H1 (cell line): Measurements from ENCODE around the gene L3MBTL1. TPM values are rescaled to one million over a fixed set of nuclear protein-coding genes. Genes with fewer than 3 reads are reported as not detected.

Source experiments
- CTCF ChIA-PET: fragments of 300-600 bp; sonication (Branson Sonifier 250); formaldehyde crosslinking; loops from one replicate; lab custom pipeline; 2021; ENCODE audit not compliant: partially characterized antibody; lab: Charles Lee
- POLR2A ChIA-PET: fragments of 300-600 bp; sonication (Branson Sonifier 250); formaldehyde crosslinking; loops from one replicate; lab custom pipeline; 2021; ENCODE audit warnings: inconsistent platforms; ENCODE audit not compliant: partially characterized antibody; lab: Charles Lee
- DNase-seq, 2 experiments: peaks; one replicate each; pipeline versions ENCODE4 v3.0.0 to v3.0.0-alpha.2; 2010 to 2022; ENCODE audit warnings: low spot score in 2 of 2, low read depth in 1 of 2, mixed read lengths in 1 of 2
- FAIRE-seq: peaks from 2 replicates; lab custom pipeline; 2011; peaks lifted over from hg19 to GRCh38; lab: Jason Lieb, UNC
- H2AFZ ChIP-seq: 2 replicates; pipeline ENCODE4 v1.8.1; 2012; ENCODE audit warnings: low read length, inconsistent platforms
- H2AK5ac ChIP-seq: 2 replicates; pipeline ENCODE4 v1.6.1; 2013; ENCODE audit warnings: low read depth, low read length
- H2BK120ac ChIP-seq: replicated peaks from 2 replicates; pipeline ENCODE3; 2013; ENCODE audit warnings: low read depth, low read length, inconsistent platforms
- H2BK12ac ChIP-seq: 2 replicates; pipeline ENCODE4 v1.6.1; 2013; ENCODE audit warnings: low read depth, low read length
- H2BK15ac ChIP-seq: 2 replicates; pipeline ENCODE4 v1.6.1; 2013; ENCODE audit warnings: low read length
- H2BK20ac ChIP-seq: 2 replicates; pipeline ENCODE4 v1.6.1; 2013; ENCODE audit warnings: low read length
- H2BK5ac ChIP-seq: 2 replicates; pipeline ENCODE4 v1.6.1; 2013; ENCODE audit warnings: low read depth, low read length
- H3K14ac ChIP-seq: 2 replicates; pipeline ENCODE4 v1.6.1; 2013; ENCODE audit warnings: inconsistent platforms; ENCODE audit not compliant: insufficient read length
- H3K18ac ChIP-seq: 2 replicates; pipeline ENCODE4 v1.6.1; 2013; ENCODE audit warnings: low read length; ENCODE audit errors: extremely low read depth
- H3K23ac ChIP-seq: 2 replicates; pipeline ENCODE4 v1.6.1; 2013; ENCODE audit warnings: inconsistent platforms; ENCODE audit not compliant: insufficient read length
- H3K23me2 ChIP-seq: 2 replicates; pipeline ENCODE4 v1.6.1; 2013; ENCODE audit warnings: low read depth, low read length
- H3K27ac ChIP-seq: 2 replicates; pipeline ENCODE4 v1.6.1; 2011; ENCODE audit warnings: low read depth, low read length, inconsistent platforms
- H3K27me3 ChIP-seq, 4 experiments: replicated peaks in 1 of 4; 1 replicate in 1 of 4; 2 replicates in 3 of 4; pipeline versions ENCODE4 v1.6.1 to v1.8.1; 2011 to 2013; ENCODE audit warnings: low read length in 3 of 4, mild to moderate bottlenecking in 3 of 4, inconsistent platforms in 2 of 4, mixed read lengths in 2 of 4, moderate library complexity in 1 of 4; ENCODE audit not compliant: control insufficient read depth in 3 of 4, insufficient read depth in 3 of 4; ENCODE audit errors: extremely low read depth in 1 of 4
- H3K36me3 ChIP-seq, 4 experiments: 2 replicates each; pipeline versions ENCODE4 v1.6.1 to v1.8.1; 2011 to 2013; ENCODE audit warnings: mild to moderate bottlenecking in 4 of 4, low read length in 3 of 4, moderate library complexity in 2 of 4, control low read depth in 1 of 4, inconsistent platforms in 1 of 4; ENCODE audit not compliant: insufficient read depth in 4 of 4, control insufficient read depth in 2 of 4
- H3K4ac ChIP-seq: replicated peaks from 2 replicates; pipeline ENCODE3; 2013; ENCODE audit warnings: low read length, low read depth, mixed read lengths, inconsistent platforms; ENCODE audit not compliant: insufficient read length
- H3K4me1 ChIP-seq, 4 experiments: replicated peaks in 1 of 4; 1 replicate in 1 of 4; 2 replicates in 3 of 4; pipeline versions ENCODE4 v1.6.1 to v1.8.1; 2011 to 2013; ENCODE audit warnings: low read length in 3 of 4, inconsistent platforms in 2 of 4, mixed read lengths in 1 of 4; ENCODE audit not compliant: insufficient read depth in 4 of 4, control insufficient read depth in 3 of 4
- H3K4me2 ChIP-seq, 2 experiments: 2 replicates each; pipeline versions ENCODE4 v1.6.1 to v1.8.1; 2011 to 2013; ENCODE audit warnings: low read depth in 2 of 2, low read length in 2 of 2, control low read depth in 1 of 2, inconsistent platforms in 1 of 2, mild to moderate bottlenecking in 1 of 2; ENCODE audit not compliant: insufficient read depth in 1 of 2
- H3K4me3 ChIP-seq, 4 experiments: fragments of 200-600, 300-600 bp in 1 of 4; sonication (generic), shearing (Covaris generic), sonication (Bioruptor Twin) in 1 of 4; 2 replicates each; pipeline versions ENCODE4 v1.5.1 to v1.8.1; 2011 to 2016; ENCODE audit warnings: low read length in 4 of 4, low read depth in 3 of 4, control low read depth in 2 of 4, inconsistent platforms in 2 of 4, mild to moderate bottlenecking in 2 of 4, mixed read lengths in 1 of 4, moderate library complexity in 1 of 4; ENCODE audit not compliant: insufficient read depth in 2 of 4; ENCODE audit errors: extremely low read depth in 1 of 4
- H3K56ac ChIP-seq: replicated peaks from 2 replicates; pipeline ENCODE3; 2013; ENCODE audit warnings: low read depth, mild to moderate bottlenecking, mixed read lengths, low read length, inconsistent platforms; ENCODE audit not compliant: insufficient read length
- H3K79me1 ChIP-seq: 2 replicates; pipeline ENCODE4 v1.6.1; 2013; ENCODE audit warnings: low read depth, low read length, control low read depth
- H3K79me2 ChIP-seq, 2 experiments: 2 replicates each; pipeline versions ENCODE4 v1.6.1 to v1.8.1; 2012 to 2013; ENCODE audit warnings: low read length in 2 of 2, mild to moderate bottlenecking in 2 of 2, inconsistent platforms in 1 of 2; ENCODE audit not compliant: insufficient read depth in 2 of 2, control insufficient read depth in 1 of 2
- H3K9ac ChIP-seq, 4 experiments: replicated peaks in 1 of 4; 1 replicate in 1 of 4; 2 replicates in 3 of 4; pipeline versions ENCODE4 v1.6.1 to v1.8.1; 2011 to 2013; ENCODE audit warnings: low read depth in 3 of 4, low read length in 3 of 4, control low read depth in 2 of 4, mild to moderate bottlenecking in 2 of 4, moderate library complexity in 2 of 4, inconsistent platforms in 1 of 4; ENCODE audit errors: extremely low read depth in 1 of 4
- H3K9me3 ChIP-seq, 2 experiments: 2 replicates each; pipeline versions ENCODE4 v1.6.1 to v1.8.1; 2012 to 2013; ENCODE audit warnings: mild to moderate bottlenecking in 2 of 2, moderate library complexity in 2 of 2, control low read depth in 1 of 2, inconsistent platforms in 1 of 2, low read depth in 1 of 2, low read length in 1 of 2, mixed read lengths in 1 of 2; ENCODE audit not compliant: insufficient read depth in 2 of 2
- H4K20me1 ChIP-seq, 2 experiments: replicated peaks in 1 of 2; 2 replicates each; pipeline versions ENCODE3 to v1.8.1; 2011 to 2013; ENCODE audit warnings: inconsistent platforms in 2 of 2, low read length in 2 of 2, mild to moderate bottlenecking in 1 of 2; ENCODE audit not compliant: insufficient read depth in 2 of 2, control insufficient read depth in 1 of 2
- H4K5ac ChIP-seq: 2 replicates; pipeline ENCODE4 v1.6.1; 2013; ENCODE audit warnings: low read length, low read depth, mixed read lengths, inconsistent platforms; ENCODE audit not compliant: insufficient read length
- H4K8ac ChIP-seq: 2 replicates; pipeline ENCODE4 v1.8.0; 2013; ENCODE audit warnings: mild to moderate bottlenecking, moderate library complexity, low read length, inconsistent platforms; ENCODE audit not compliant: insufficient read depth; ENCODE audit errors: extremely low read depth
- H4K91ac ChIP-seq: replicated peaks from 2 replicates; pipeline ENCODE3; 2013; ENCODE audit warnings: low read length, mixed read lengths, inconsistent platforms; ENCODE audit not compliant: insufficient read length
- CEBPB ChIP-seq: IDR thresholded peaks from 2 replicates; pipeline ENCODE4 v1.6.1; 2012; ENCODE audit warnings: low read depth, low read length
- CHD1 ChIP-seq: IDR thresholded peaks from 2 replicates; pipeline ENCODE4 v1.6.1; 2012; ENCODE audit warnings: low read depth, low read length, improper control_type of control experiment
- KDM4A ChIP-seq: IDR thresholded peaks from one replicate; pipeline ENCODE4 v1.7.1; 2012; ENCODE audit warnings: low read depth, mild to moderate bottlenecking, moderate library complexity, low read length, inconsistent platforms; ENCODE audit not compliant: severe bottlenecking
- PHF8 ChIP-seq: fragments of 200-600 bp; sonication (generic); conservative IDR thresholded peaks from 2 replicates; pipeline ENCODE4 v1.7.1; 2012; ENCODE audit warnings: low read depth, mild to moderate bottlenecking, inconsistent platforms, low read length, moderate library complexity
- RNF2 ChIP-seq: fragments of 200-900, 300-1000 bp; sonication (generic); IDR thresholded peaks from 2 replicates; pipeline ENCODE4 v1.7.1; 2016; ENCODE audit warnings: borderline replicate concordance, low read depth, mild to moderate bottlenecking, antibody characterized with exemption, low read length; ENCODE audit not compliant: poor library complexity, severe bottlenecking; ENCODE audit errors: missing control alignments
- SIN3A ChIP-seq, 2 experiments: IDR thresholded peaks in 1 of 2; conservative IDR thresholded peaks in 1 of 2; 2 replicates each; pipeline ENCODE4 v1.6.1; 2011 to 2012; ENCODE audit warnings: low read length in 2 of 2, improper control_type of control experiment in 1 of 2, low read depth in 1 of 2, mild to moderate bottlenecking in 1 of 2
- SP2 ChIP-seq: IDR thresholded peaks from 2 replicates; pipeline ENCODE4 v1.6.1; 2012; ENCODE audit warnings: mild to moderate bottlenecking, low read length, inconsistent platforms
- TAF1 ChIP-seq: IDR thresholded peaks from 2 replicates; pipeline ENCODE4 v1.6.1; 2011; ENCODE audit warnings: mild to moderate bottlenecking, low read depth, low read length
- WGBS, 2 experiments: shearing (Covaris generic) in 1 of 2; methylation state at CpG; one replicate each; pipeline versions ENCODE4 v1.1.6 to v1.1.7; 2013 to 2015; ENCODE audit warnings: low lambda C conversion rate in 2 of 2, mixed read lengths in 2 of 2, inconsistent platforms in 1 of 2, low coverage in 1 of 2, missing lambda C conversion rate in 1 of 2; ENCODE audit not compliant: insufficient replicate concordance in 2 of 2, insufficient coverage in 1 of 2, insufficient read length in 1 of 2; ENCODE audit errors: extremely low coverage in 1 of 2, missing lambda C conversion rate in 1 of 2; 5-methylcytosine and 5-hydroxymethylcytosine counted together
- polyA plus RNA-seq, 7 experiments: library from polyadenylated mRNA; depleted of rRNA in 3 of 7; stranded (reverse) in 5 of 7; unstranded in 2 of 7; fragments of >200 nt in 5 of 7; fragments of 200-250 nt in 2 of 7; gene quantifications; 1 replicate in 5 of 7; 2 replicates in 1 of 7; 4 replicates in 1 of 7; pipeline versions ENCODE4 v1.2.1 to v1.2.3, GENCODE V29; 2011 to 2013; ENCODE audit warnings: missing spikeins in 2 of 7, mixed read lengths in 2 of 7
- total RNA-seq: library from RNA; stranded (reverse); fragmentation: NEBNext Ultra II Directional; extraction: Animal tissue kit (Norgen Biotek cat#: 25700); gene quantifications from 2 replicates; pipeline ENCODE4 v1.2.1, GENCODE V29; 2021
- TF ChIP-seq, protein P1 (sequence below), 3 experiments: IDR thresholded peaks; 1 replicate in 2 of 3; 2 replicates in 1 of 3; pipeline versions ENCODE4 v1.5.1 to v1.6.1; 2011; ENCODE audit warnings: low read length in 3 of 3, mild to moderate bottlenecking in 3 of 3, inconsistent platforms in 2 of 3, low read depth in 1 of 3, moderate library complexity in 1 of 3; ENCODE audit not compliant: insufficient read depth in 1 of 3; ENCODE audit errors: control extremely low read depth in 1 of 3

L3MBTL1 gene
- total and polyA plus RNA-seq, 2 of the 8 experiments (the other 6 are each of a cell fraction or from before 2014, with no cell fraction given), result 11.9 to 17.0 TPM

DNA sequence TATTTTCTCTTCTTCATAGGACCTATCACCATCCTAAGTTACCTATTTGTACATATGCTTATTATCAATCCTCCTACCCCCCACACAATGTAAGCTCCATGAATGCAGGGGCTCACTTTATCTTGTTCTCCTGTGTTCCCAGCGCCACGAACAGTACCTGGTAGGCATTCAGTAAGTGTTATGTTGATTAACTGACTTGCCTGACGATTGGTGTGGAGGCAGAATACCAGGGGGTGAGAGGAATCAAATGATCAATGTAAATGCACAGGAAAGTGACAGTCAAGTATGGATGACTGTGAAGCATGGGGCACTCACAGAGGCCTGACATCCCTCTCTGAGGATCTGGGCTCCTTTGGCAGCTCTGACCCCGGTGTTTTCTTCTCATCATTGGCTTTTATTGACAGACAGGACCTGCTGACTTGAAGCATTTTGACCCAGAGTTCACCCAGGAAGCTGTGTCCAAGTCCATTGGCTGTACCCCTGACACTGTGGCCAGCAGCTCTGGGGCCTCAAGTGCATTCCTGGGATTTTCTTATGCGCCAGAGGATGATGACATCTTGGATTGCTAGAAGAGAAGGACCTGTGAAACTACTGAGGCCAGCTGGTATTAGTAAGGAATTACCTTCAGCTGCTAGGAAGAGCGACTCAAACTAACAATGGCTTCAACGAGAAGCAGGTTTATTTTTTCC is 77.1 kb downstream of the L3MBTL1 start:
- CTCF ChIA-PET, result interaction anchor here (0.7 to 2.4 kb wide), 7 partner anchors 8 to 135 kb away, joined by 3 to 12 read pairs (median 4); no protein-coding TSS in a partner anchor
- TF ChIP-seq, protein P1, sequence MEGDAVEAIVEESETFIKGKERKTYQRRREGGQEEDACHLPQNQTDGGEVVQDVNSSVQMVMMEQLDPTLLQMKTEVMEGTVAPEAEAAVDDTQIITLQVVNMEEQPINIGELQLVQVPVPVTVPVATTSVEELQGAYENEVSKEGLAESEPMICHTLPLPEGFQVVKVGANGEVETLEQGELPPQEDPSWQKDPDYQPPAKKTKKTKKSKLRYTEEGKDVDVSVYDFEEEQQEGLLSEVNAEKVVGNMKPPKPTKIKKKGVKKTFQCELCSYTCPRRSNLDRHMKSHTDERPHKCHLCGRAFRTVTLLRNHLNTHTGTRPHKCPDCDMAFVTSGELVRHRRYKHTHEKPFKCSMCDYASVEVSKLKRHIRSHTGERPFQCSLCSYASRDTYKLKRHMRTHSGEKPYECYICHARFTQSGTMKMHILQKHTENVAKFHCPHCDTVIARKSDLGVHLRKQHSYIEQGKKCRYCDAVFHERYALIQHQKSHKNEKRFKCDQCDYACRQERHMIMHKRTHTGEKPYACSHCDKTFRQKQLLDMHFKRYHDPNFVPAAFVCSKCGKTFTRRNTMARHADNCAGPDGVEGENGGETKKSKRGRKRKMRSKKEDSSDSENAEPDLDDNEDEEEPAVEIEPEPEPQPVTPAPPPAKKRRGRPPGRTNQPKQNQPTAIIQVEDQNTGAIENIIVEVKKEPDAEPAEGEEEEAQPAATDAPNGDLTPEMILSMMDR (IDR thresholded peaks at IDR 0.05; ENCODE audit: control extremely low read depth in 1 of 3, insufficient read depth in 1 of 3, low read depth in 1 of 3, low read length in 3 of 3), result no peak
- TF ChIP-seq SIN3A (conservative IDR thresholded peaks at IDR 0.05 in 1 of 2, IDR thresholded peaks at IDR 0.05 in 1 of 2; ENCODE audit: low read depth in 1 of 2, low read length in 2 of 2) (no peak), RNF2 (no peak), TAF1 (no peak), CHD1 (no peak), PHF8 (no peak), CEBPB (no peak), KDM4A (no peak), SP2 (no peak)

More for the DNA sequence above, 77.1 kb downstream of the L3MBTL1 start:
- Histone ChIP-seq H3K4ac (no peak overlapping the region), H2BK120ac (no peak overlapping the region), H2BK15ac (no peak overlapping the region), H3K9ac (no peak overlapping the region), H3K36me3 (no peaks in the 10 kb centered on the region), H3K23me2 (no peaks in the 10 kb centered on the region), H2BK5ac (no peak overlapping the region), H3K27ac (no peak overlapping the region), H3K4me3 (0 out of 8 replicates have a peak overlapping the region, but pooled peaks of 1 of the 4 experiments have one; percentile 0), H3K27me3 (no peaks in the 10 kb centered on the region), H2AK5ac (no peak overlapping the region), H3K79me2 (no peaks in the 10 kb centered on the region), H4K5ac (no peak overlapping the region), H3K4me1 (peaks cover 0 to 8% (median 6%) of the 10 kb centered on the region in 4 experiments; a peak in 3 of 7 replicates), H3K14ac (no peak overlapping the region), H2BK20ac (no peak overlapping the region), H3K56ac (no peak overlapping the region), H3K9me3 (no peaks in the 10 kb centered on the region), H3K23ac (no peak overlapping the region), H4K91ac (no peak overlapping the region), H3K79me1 (no peaks in the 10 kb centered on the region), H4K20me1 (no peaks in the 10 kb centered on the region), H3K4me2 (peak overlapping the region in 1 of 2 experiments; percentile 8; a peak in 1 of 4 replicates), H4K8ac (no peak overlapping the region), H2AFZ (peak overlapping the region; percentile 87), H3K18ac (no peak overlapping the region), H2BK12ac (no peak overlapping the region)
- POLR2A ChIA-PET, result interaction anchor here (1.8 to 4.0 kb wide), 2 partner anchors 83 to 128 kb away, joined by 6 to 22 read pairs; partner anchors contain the start of gene SRSF6
- WGBS, 2 experiments, result 62% methylated on average over 7 of the region's 7 CpGs; no CpG with 5 or more reads in 1 of the 2 experiments
- no peak for DNase-seq
- no peak for FAIRE-seq
